SIG-M5 (cell line): ENCODE results near the gene C14orf119.

Experiments
- DNase-seq: peaks from one replicate; lab custom pipeline; 2025; lab: John Stamatoyannopoulos, UW

C14orf119 gene

DNA sequence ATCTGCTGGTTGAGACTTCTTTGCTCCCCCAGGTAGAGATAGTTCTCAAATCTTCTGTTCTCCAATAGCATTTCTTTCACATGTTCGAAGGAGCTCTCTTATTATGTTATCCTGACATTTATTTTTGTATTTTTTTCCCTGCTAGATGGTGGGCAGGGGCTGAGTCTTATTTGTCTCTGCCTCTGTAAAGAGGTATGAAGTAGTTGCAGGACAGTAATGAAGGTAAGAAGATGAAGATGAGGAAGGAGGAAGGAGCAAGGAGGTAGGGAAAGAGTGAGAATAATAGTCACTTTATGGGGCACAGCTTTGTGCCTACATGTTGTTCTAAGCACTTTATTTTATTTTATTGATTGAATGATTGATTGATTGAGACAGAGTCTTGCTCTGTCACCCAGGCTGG is 14.5 kb downstream of the C14orf119 start:
- no peak for DNase-seq

DNA sequence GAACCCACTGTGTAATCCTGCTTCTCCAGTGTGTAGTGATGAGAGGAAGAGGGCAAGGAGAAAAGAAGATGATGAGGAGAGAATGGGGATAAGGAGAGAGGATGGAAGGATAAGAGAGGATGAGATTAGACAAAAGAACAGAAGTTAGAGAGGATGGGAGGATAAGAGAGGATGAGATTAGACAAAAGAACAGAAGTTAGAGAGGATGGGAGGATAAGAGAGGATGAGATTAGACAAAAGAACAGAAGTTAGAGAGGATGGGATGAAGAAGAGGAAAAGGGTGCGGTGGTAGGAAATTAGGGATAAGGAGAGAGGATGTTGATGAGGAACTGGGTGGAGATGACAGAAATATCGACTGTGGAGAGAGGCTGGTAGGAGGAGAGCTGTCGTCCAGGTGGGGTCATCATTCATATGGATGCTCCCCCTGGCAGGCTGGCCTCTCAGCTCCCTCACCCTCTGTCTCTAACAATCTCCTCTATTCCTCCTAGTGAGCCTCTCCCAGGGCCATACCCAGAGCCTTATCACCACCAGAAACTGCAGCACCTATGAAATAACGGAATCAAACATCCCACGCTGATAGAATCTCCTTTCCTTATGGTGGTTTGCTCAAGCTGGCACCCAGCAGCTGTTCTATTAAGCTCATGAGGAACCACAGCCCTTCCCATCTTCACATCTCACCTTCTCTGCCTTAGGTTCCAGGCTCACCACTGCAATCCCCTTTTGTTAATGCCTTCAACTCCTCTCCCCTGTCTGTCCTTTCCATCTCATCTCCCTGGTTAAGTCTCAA is 15.5 kb downstream of the C14orf119 start:
- DNase-seq, result no peak

DNA sequence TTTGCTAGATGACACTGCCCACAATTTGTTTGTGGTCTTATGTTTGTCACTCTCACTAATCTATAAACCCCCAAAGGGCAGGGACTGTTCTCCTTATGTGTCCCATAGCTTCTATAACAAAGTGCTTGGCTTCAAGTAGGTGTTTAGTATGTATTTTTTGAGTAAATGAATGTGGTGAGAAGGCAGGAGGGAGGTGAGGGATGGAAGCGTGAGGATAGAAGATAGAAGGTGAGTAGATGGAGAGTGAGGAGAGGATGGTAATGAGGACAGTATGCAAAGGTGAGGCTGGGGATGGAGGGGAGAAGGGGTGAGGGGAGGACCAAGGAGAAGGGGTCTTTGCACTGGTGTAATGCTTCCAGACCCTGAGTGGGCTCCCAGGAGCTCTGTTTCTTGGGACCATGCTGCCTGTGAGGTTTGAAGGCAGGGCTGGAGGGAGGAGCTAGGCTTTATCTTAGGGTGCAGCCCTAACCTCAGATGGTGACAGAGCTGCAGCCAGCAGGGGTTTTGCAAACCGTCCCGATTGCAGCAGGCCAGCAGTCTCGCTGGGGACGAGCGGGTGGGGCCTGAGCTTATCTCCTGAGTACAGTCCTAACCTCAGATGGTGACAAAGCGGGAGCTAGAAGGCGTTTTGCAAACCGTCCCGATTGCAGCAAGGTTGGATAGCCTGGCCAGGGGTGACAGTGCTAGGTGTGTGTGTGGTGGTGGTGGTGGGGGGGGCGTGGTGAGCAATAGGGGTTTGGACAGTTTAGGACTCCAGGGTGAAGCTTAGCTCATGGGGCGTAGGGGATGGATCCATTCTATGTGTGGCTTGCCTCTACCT is 17.3 kb downstream of the C14orf119 start:
- peak; percentile 57 for DNase-seq

DNA sequence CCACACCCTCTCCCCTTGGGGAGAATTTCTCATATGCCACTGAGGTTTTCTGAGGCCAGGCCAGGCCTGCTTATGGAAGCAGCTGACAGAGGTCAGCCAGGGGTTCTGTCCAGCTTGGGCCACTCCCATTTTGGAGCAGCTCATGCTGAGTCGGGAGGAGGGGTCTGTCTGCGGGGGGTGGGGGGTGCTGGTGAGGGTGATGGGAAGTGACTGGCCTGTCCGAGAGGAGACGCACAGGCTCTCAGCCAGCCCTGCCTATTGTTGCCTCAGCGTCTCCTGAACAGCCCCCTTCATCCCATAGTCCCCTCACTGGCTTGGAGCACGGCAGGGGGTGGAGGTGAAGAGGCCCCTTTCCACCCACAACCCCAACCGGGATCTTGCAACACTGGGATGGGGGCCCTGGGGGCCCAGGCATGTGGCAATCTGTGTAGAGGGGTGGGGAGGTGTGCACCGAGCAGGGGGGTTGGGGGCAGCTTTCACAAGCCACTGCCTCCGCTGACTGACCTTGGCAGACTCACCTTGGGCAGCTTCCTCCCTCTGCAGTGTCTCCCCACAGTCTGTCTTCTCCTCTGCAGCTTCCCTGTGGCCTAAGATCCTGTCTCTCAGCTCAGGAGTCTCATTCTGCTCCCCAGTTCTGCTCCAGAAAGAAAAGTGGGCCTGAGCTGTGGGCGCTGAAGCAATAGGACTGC is 18.3 kb downstream of the C14orf119 start:
- peak; percentile 47 for DNase-seq

DNA sequence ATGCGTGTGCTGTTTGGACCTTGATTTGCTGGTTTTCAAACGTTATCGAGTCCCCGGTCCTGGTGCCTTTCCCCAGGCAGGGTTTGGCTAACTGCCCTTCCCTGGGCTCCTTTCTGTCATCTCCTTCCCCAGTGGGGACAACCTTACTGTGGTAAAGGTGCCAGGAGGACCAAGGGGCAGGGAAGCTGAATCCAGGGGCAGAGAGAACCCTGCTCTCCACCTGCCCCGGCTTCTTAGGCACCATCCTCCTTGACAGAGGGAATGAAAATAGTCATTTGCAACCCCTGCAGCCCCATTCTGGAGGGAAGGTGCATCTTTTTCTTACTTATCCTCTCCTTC is 18.8 kb downstream of the C14orf119 start:
- no peak for DNase-seq

DNA sequence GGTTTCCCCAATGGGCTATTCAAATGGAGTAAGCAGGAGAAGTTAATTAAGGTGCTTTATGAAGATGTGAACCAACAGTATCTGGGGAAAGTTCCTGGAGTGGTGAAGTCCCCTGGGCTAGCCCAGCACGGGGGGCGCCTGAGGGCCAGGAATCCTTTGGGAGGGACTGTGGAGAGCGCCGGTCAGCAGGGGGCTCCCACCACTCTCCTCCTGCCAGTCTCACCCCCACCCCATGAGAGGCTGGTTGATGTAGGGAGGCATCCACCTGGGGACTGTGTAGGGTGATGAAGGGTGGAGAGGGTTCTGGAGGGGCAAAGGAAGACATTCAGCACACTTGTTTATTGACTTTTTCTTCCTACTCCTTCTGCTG is 19.3 kb downstream of the C14orf119 start:
- DNase-seq, result no peak

DNA sequence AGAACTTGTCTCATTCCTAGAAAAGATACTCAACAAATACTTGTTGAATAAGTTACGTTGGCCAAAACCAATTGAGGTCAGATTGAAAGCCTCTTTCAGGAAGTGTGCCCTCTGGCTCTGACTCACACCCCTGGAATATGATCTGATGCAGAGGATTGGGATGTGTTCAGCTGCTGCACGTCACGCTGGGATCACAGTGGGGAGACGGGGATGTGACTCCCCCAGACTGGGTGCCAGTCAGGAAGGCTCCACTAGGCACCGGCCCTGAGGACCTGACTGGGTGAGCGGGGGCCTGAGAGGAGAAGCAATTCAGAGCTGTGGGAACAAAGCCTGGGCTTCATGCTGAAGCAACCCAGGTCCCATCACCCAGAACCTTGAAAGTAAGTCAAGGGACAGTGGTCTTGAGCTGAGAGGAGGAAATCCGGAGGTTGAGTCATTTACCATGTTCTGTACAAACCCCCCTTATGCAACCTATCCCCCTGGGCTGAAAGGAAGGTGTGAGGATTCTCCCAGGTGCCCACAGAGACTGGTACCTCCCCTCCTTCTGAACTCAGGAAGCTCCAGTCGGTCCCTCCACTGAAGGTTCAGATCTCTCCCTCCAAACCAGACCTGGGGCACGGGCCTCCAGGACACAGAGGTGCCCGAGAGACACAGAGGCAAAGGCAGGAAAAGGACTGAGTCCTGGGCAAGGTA is 19.9 kb downstream of the C14orf119 start:
- DNase-seq, result no peak

DNA sequence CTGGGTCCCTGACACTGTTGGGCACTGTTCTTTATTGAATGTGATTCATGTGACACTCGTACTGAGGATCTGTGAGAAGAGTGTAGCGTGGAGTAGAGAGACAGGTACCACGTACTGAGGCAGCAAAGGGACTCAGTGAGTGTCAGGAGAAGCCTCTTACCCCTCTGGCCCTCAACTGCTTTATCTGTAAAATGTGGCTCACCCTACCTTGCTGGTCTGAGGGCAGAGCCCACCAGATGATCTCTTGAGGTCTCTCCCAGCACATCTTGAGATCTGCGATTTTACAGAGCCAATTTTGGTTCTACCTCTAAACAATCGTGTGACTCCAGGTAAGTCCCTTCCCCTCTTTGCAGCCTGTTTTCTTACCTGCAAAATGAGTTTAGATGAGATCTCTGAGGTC is 20.6 kb downstream of the C14orf119 start:
- DNase-seq, result no peak

DNA sequence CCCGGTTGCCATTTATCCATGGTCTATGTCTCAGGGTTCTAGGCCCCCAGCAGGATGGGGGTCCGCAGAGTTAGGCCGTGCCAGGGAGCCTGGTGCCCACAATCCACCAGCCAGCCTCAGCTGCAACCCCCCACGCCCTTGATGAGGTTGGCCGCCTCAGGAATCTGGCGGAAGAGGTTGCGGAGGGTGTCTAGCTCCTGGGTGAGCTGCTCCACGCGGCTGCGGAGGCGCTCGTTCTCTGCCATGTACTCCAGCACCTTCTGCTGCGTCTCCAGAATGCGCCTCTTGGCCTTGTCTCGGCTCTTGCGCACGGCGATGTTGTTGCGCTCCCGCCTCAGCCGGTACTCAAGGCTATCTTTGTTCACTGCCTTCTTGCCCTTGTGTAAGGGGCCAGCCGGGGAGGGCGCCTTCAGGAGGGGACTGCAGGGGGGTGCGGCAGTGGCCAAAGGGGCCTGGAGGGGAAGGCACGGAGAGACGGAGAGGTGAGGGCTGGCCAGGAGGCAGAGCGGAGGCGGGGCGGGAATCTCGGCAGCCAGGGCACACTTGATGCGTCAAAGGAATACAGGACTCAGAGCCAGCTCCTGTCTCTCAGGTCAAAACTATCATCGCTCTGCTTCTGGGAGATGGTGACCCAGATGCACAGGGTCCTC is 22.2 kb downstream of the C14orf119 start:
- DNase-seq, result no peak

DNA sequence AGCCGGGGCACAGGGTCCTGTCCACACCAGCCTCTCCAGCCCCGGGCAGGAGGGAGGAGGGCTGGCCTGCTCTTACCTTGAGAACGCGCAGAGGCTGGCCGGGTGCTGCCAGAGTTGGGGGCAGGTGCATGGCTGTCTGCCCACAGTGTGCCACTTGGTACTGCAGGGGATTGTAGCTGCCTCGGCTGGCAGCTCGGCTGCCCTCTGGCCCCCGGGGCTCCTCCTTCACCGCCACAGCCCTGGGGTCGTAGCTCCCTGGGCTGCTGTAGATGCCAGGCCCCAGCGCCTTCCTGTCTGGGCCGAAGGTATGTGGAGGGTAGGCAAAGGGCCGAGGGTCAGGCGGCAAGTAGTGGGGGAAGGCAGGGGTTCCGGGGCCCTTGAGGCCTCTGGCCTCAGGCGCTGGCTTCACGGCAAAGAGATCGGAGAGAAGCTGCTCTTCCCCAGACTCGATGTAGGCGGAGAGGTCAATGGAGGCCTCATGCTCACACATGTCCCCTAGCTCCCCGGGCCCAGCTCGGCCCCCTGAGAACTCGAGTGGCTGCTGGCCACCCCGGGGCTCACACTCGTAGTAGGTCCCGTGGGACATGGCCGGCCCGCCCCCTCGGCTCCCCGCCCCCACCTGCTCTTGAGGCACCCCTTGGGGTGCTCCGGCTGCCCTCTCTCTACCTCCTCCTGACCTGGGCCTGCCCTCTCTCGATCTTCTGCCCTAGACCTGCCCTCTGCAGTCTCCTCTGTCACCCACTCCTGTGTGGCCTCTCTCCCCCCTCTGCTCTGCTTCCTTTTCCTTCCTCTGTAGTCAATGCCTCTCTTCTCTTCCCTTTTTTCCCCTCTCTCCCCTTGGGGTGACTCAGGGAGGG is 23.4 kb downstream of the C14orf119 start, which contains the start of gene CEBPE:
Gene CEBPE, minus strand, starts transcription at position 750 of the 857 bp plus-strand sequence. Its CDS starts 164 bp downstream, at position 586.
- DNase-seq, result peak; percentile 30

DNA sequence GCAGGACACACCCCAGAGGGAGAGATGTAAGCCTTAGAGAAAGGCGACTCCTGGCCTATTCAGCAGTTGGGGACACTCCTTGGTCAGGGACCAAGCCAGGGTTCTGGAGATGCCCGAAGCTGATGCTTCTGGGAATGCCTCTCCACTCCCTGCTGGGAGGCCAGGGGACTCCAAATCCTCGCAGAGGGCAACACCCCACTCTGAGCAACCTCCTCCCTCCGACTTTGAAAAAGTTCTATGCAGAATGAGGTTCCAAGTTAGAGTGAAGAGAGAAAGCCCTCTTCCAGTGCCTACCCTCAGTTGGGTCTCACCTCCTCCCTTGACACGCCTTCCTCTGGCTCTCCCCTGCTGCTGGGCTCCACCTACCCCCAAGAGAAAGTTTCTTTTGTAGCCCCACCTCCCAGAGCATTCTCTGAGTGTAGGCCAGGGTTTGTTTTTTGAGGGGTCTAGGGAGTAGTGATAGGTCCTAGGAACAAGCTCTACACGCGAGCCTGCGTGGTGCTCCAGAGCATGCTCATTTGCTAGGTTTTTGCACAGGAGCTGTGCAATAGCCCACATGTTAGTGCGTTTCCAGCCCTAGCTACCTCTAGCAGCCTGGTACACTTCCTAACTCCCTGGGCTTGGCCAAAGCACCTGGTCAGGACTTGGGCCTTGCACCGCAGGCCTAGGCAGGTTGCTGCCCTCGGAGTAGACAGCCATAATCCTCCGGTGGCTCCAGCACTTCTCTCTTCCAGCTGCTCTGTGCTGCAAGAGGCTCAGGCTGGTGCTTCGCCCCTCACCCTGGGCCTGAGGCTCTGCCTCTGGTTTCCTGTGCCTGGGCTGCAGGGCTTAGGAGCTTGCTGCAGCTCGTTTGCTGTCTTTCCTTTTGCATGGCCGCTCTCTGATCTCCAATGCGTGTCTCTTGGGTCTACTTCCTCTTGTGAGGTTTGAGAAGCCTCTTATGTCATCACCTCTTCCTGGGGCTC is 24.3 kb downstream of the C14orf119 start:
- peak; percentile 55 for DNase-seq

DNA sequence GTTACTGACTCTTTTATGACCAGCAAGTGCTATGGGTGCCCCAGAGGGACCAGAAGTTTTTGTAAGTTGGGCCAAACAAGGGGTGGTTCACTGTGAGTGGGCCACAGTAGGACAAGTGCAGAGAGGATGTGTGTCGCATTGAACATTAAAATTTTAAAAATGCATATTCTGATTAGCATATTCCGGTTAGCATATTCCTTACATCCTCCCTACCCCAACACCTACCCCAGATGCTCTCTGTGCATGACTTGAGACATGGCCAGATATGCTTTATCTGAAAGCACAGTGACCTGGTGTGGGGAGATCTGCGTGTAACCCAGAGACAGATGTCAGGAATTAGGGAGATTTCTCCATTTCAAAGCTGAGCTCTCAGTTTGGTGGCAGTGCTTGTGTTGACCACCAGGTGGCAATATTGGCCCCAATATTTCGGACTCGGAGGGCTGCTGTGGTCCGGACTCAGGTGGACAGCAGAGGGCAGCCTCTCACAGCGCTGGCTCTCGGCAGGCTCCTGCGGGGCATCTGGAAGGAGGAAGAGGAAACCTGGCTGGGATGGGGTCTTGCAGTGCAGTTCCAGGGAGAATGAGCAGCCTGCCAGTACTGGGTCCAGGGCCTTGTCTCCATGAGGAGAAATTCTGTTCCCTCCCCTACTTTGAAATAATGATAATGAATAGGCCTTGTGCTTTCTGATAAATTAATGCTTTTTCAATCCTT is 25.4 kb downstream of the C14orf119 start:
- DNase-seq, result peak; percentile 18

DNA sequence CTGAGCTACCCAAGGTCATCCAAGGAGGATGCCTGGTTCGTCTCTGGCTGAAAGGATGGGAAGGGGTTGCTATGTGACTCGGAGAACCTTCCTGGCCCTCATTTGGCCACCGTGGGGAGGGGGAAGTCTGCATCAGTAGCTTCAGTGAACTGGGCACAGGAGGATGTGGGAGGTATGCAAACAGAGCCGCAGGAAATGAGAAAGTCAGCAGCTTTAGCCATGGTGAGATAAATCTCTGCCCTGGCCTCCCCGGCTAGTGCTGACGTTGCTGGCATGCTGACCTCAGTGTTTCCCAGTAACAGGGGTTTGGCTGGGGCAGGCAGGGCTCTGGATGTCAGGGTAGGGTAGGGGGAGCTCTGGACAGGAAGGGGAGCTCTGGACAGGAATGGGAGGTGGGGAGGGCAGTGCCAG is 26.1 kb downstream of the C14orf119 start:
- no peak for DNase-seq

DNA sequence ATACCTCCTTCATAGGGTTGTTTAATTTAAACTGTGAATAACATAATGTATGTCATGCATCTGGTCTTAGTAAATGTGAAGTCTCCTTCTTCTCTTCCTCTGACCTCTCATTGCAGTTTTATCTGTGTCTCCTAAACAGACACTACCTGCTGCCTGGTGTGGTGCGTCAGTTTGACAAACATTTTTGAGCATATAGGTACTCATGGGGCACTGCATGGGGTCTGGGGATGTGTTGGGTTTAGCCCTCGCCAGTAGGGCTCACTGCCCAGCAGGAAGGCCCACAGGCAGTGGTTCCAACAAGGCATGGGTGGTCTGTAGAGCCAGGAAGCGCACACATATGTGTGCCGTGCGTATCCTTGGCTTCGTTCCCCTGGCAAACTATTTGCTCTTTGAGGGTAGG is 26.8 kb downstream of the C14orf119 start:
- DNase-seq, result no peak

DNA sequence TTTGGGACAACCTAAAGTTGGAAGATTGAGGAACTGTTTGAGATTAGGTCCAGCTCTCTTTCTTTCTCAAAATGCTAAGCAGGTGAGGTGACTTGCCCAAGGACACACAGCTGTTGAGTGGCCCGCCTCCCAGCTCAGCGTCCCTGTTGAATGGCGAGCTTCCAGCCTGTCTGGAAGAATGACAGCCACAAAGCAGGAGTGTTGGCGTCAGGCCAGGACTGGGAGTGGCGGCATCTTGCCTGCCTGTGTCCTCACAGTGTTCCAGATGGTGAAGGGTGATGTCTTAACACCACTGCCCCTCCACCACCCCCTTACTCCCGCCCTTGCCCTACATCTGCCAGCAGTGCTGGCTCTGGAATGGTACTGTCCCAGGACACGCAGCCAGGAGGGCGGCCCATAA is 28.1 kb downstream of the C14orf119 start:
- no peak for DNase-seq

DNA sequence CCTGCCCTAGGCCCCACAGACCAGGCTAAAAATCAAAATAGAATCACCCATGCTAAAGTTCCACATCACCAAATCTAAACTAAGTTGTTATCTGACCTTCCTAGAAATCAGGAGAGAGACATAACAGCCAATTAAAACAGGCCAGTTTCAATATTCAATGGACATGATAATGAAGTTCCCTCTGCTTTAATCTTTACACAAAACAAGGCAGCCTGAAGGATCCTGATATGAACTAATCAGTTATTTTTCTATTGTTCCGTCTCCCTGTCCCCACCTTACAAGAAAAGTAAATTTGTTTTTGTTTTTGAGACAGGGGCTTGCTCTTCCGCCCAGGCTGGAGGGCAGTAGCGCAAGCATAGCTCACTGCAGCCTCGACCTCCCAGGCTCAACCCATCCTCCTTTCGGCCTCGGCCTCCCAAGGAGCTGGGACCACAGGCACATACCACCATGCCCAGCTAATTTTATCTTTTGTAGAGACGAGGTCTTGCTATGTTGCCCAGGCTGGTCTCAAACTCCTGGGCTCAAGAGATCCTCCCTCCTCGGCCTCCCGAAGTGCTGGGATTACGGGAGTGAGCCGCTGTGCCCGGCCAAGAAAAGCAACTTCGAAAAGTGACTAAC is 29.1 kb downstream of the C14orf119 start:
- no peak for DNase-seq

DNA sequence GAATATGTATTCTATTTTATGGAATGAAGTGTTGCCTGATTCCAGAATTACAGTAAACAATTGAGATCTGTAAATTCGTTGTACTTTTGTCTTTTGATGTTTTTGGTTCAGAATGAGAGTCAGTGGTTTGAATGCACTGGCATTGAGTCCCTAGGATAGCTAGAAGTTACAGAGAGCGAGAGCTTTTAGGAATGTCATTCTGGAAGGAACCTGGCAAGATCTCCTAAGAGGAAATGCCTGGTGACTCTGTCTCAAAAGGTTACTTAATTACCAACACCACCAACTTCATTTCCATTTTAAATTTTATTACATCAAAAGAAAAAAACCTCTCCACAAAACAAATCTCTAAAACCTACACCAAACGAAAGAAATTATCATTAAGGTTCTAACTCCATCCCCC is 29.7 kb downstream of the C14orf119 start:
- DNase-seq, result no peak

DNA sequence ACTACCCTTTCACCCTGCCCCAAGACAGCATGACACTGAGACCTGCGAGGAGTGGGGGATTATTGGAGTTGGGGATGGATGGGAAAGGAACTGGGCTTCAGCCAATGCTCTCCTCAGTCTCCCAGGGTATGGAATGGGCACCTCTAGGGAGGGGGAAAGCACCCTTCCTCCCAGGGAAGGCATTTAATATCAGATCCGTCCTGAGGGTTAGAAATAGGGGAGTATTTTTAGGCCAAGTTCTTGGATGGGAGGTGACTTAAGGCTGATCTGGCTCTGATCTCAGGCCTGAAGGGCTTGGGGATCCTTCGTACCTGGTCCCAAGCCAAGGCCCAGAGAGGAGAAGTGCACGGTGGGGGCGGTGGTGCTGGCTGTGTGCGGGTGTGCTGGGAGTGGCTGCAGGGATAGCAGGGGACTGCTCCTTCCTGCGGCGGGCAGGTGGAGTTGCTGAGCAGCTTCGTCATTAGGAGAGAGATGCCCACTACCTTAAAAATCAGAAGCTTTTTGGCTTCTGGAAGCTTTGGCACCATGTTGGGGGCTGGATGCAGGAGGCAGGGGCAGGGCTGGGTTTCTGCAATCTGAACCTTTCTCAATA is 30.7 kb downstream of the C14orf119 start:
- no peak for DNase-seq
